Loucy (cell line): ENCODE results near the gene PRAMEF5.
"Not testable (repeated sequence)": the region's sequence is repeated elsewhere in the genome, so short reads cannot be mapped to it uniquely, and the experiment has no call there.

Experiments used
- H2AFZ ChIP-seq: fragments of 200-600 bp; sonication (generic); 2 replicates; pipeline ENCODE4 v1.6.0; 2016; ENCODE audit warnings: antibody characterized with exemption, mild to moderate bottlenecking, low read length, moderate library complexity
- H3F3A ChIP-seq: fragments of 200-600 bp; 2 replicates; pipeline ENCODE4 v1.6.0; 2016; ENCODE audit warnings: antibody characterized with exemption, low read depth, mild to moderate bottlenecking
- H3K27me3 ChIP-seq: fragments of 200-600 bp; sonication (generic); 2 replicates; pipeline ENCODE4 v1.6.1; 2014; ENCODE audit warnings: low read length, mild to moderate bottlenecking; ENCODE audit not compliant: insufficient read depth, poor library complexity, severe bottlenecking
- H3K36me3 ChIP-seq: fragments of 200-600 bp; sonication (generic); 2 replicates; pipeline ENCODE4 v1.6.1; 2016; ENCODE audit warnings: low read length; ENCODE audit not compliant: insufficient read depth
- H3K4me1 ChIP-seq: fragments of 200-600 bp; sonication (generic); 2 replicates; pipeline ENCODE4 v1.5.1; 2014; ENCODE audit warnings: low read length, mild to moderate bottlenecking; ENCODE audit not compliant: insufficient read depth, poor library complexity, severe bottlenecking
- H3K4me2 ChIP-seq: fragments of 200-600 bp; sonication (generic); 2 replicates; pipeline ENCODE4 v1.6.0; 2014; ENCODE audit warnings: antibody characterized with exemption, low read length, low read depth, mild to moderate bottlenecking; ENCODE audit not compliant: poor library complexity, severe bottlenecking
- H3K4me3 ChIP-seq: fragments of 200-600 bp; sonication (generic); 2 replicates; pipeline ENCODE4 v1.5.1; 2014; ENCODE audit warnings: low read length, mild to moderate bottlenecking, mixed read lengths; ENCODE audit not compliant: poor library complexity, severe bottlenecking
- H3K79me2 ChIP-seq: fragments of 200-600 bp; sonication (generic); 2 replicates; pipeline ENCODE4 v1.6.1; 2014; ENCODE audit warnings: low read length; ENCODE audit not compliant: insufficient read depth
- H3K9ac ChIP-seq: fragments of 200-600 bp; sonication (generic); 2 replicates; pipeline ENCODE4 v1.6.0; 2014; ENCODE audit warnings: mild to moderate bottlenecking, low read depth, low read length, moderate library complexity; ENCODE audit not compliant: poor library complexity, severe bottlenecking
- H3K9me2 ChIP-seq: fragments of 200-600 bp; sonication (generic); replicated peaks from 2 replicates; pipeline ENCODE4 v1.6.1; 2016; ENCODE audit warnings: low read depth, low read length, mixed read lengths
- H3K9me3 ChIP-seq: fragments of 200-600 bp; sonication (generic); 2 replicates; pipeline ENCODE4 v1.6.1; 2014; ENCODE audit warnings: mild to moderate bottlenecking, antibody characterized with exemption, low read length, low read depth; ENCODE audit not compliant: insufficient read depth
- H4K20me1 ChIP-seq: fragments of 200-600 bp; sonication (generic); 2 replicates; pipeline ENCODE4 v1.6.0; 2014; ENCODE audit warnings: antibody characterized with exemption, low read length, mild to moderate bottlenecking; ENCODE audit not compliant: insufficient read depth, poor library complexity, severe bottlenecking

Gene PRAMEF5

GRCh38 chr1:13231061-13231750, 22.8 kb upstream of the PRAMEF5 start:
- not testable (repeated sequence) for H3K4me3 ChIP-seq, H4K20me1 ChIP-seq, H2AFZ ChIP-seq, H3K79me2 ChIP-seq, H3K4me1 ChIP-seq, H3K9me2 ChIP-seq, H3K9ac ChIP-seq, H3F3A ChIP-seq, H3K4me2 ChIP-seq, H3K36me3 ChIP-seq, H3K9me3 ChIP-seq, H3K27me3 ChIP-seq

GRCh38 chr1:13232056-13232455, 21.9 kb upstream of the PRAMEF5 start:
- not testable (repeated sequence) for H4K20me1 ChIP-seq, H2AFZ ChIP-seq, H3K9me2 ChIP-seq, H3K9ac ChIP-seq, H3K27me3 ChIP-seq, H3K9me3 ChIP-seq, H3F3A ChIP-seq, H3K79me2 ChIP-seq, H3K4me3 ChIP-seq, H3K36me3 ChIP-seq, H3K4me2 ChIP-seq, H3K4me1 ChIP-seq

- not testable (repeated sequence) for H3K27me3 ChIP-seq, H3F3A ChIP-seq, H3K4me3 ChIP-seq, H3K4me1 ChIP-seq, H3K36me3 ChIP-seq, H3K9ac ChIP-seq, H4K20me1 ChIP-seq, H3K79me2 ChIP-seq, H3K9me3 ChIP-seq, H3K4me2 ChIP-seq, H3K9me2 ChIP-seq, H2AFZ ChIP-seq
Observed at GRCh38 chr1:13234057-13234456, 19.9 kb upstream of the PRAMEF5 start.

GRCh38 chr1:13237572-13237971, 16.4 kb upstream of the PRAMEF5 start:
- not testable (repeated sequence) for H3F3A ChIP-seq, H4K20me1 ChIP-seq, H3K9ac ChIP-seq, H3K9me2 ChIP-seq, H3K4me1 ChIP-seq, H3K4me2 ChIP-seq, H3K9me3 ChIP-seq, H3K27me3 ChIP-seq, H3K79me2 ChIP-seq, H2AFZ ChIP-seq, H3K36me3 ChIP-seq, H3K4me3 ChIP-seq

- H3K27me3 ChIP-seq, H2AFZ ChIP-seq, H3F3A ChIP-seq, H3K4me3 ChIP-seq, H3K4me1 ChIP-seq, H3K79me2 ChIP-seq, H3K36me3 ChIP-seq, H3K9ac ChIP-seq, H3K4me2 ChIP-seq, H4K20me1 ChIP-seq, H3K9me3 ChIP-seq, H3K9me2 ChIP-seq: not testable (repeated sequence)
Observed at GRCh38 chr1:13239633-13240032, 14.4 kb upstream of the PRAMEF5 start.

- not testable (repeated sequence) for H3F3A ChIP-seq, H3K4me3 ChIP-seq, H3K9me3 ChIP-seq, H4K20me1 ChIP-seq, H3K4me2 ChIP-seq, H3K36me3 ChIP-seq, H2AFZ ChIP-seq, H3K4me1 ChIP-seq, H3K27me3 ChIP-seq, H3K79me2 ChIP-seq, H3K9ac ChIP-seq, H3K9me2 ChIP-seq
Observed at GRCh38 chr1:13243536-13244263, 10.3 kb upstream of the PRAMEF5 start.

GRCh38 chr1:13245841-13246553, 8.0 kb upstream of the PRAMEF5 start:
- H3K4me1 ChIP-seq, H3K27me3 ChIP-seq, H3F3A ChIP-seq, H3K9me3 ChIP-seq, H3K9me2 ChIP-seq, H3K9ac ChIP-seq, H3K4me2 ChIP-seq, H4K20me1 ChIP-seq, H2AFZ ChIP-seq, H3K79me2 ChIP-seq, H3K4me3 ChIP-seq, H3K36me3 ChIP-seq: not testable (repeated sequence)
